HCT116 (cell line): ENCODE data around the gene CCBE1. TPM values are rescaled to one million over a fixed set of nuclear protein-coding genes. Genes with fewer than 3 reads are reported as not detected.

ENCODE experiments used
- ATAC-seq: fragments of 200-7000 bp; cut with Tn5 transposase; 2 replicates; pipeline ENCODE4 v1.9.1; 2020; ENCODE audit warnings: mild to moderate bottlenecking, moderate library complexity
- BruUV-seq: library from RNA; stranded (reverse); fragments of 400-500 nt; replicated peaks from 2 replicates; lab custom pipeline; 2021; lab: Mats Ljungman, UMichigan
- CTCF ChIA-PET: fragments of 300-600 bp; sonication (Branson Sonifier 250); formaldehyde crosslinking; loops from one replicate; lab custom pipeline; 2021; ENCODE audit warnings: antibody characterized with exemption; lab: Charles Lee
- POLR2A ChIA-PET: fragments of 300-600, 350-600 bp; sonication (Branson Sonifier 250); formaldehyde crosslinking; loops from one replicate; lab custom pipeline; 2021; ENCODE audit warnings: antibody characterized with exemption; lab: Charles Lee
- RAD21 ChIA-PET, 2 experiments: fragments of 300-600 bp; sonication (Branson Sonifier 250); formaldehyde crosslinking; loops; one replicate each; lab custom pipeline; 2023; ENCODE audit warnings: low total read pairs in 2 of 2; ENCODE audit not compliant: uncharacterized antibody in 2 of 2, unreplicated experiment in 2 of 2, low non-redundant PET in 1 of 2; lab: Charles Lee
- DNase-seq: peaks from one replicate; pipeline ENCODE4 v3.0.0-alpha.2; 2010; ENCODE audit warnings: low read depth, low spot score
- H2AFZ ChIP-seq: fragments of 200-600 bp; shearing (Covaris generic), sonication (generic); 2 replicates; pipeline ENCODE4 v1.6.1; 2017; ENCODE audit warnings: low read depth, mixed run types, mixed read lengths, antibody characterized with exemption, low read length; ENCODE audit not compliant: poor library complexity, severe bottlenecking
- H3K27ac ChIP-seq: 2 replicates; pipeline ENCODE4 v1.5.1; 2012; ENCODE audit warnings: low read depth, low read length
- H3K27me3 ChIP-seq: fragments of 200-600 bp; sonication (generic); 2 replicates; pipeline ENCODE4 v1.6.1; 2016; ENCODE audit warnings: mixed run types, low read length, mixed read lengths; ENCODE audit not compliant: insufficient read depth
- H3K36me3 ChIP-seq, 2 experiments: fragments of 200-500 bp in 1 of 2; fragments of 200-600 bp in 1 of 2; sonication (Bioruptor generic) in 1 of 2; sonication (generic) in 1 of 2; 2 replicates each; pipeline versions ENCODE4 v1.5.1 to v1.6.1; 2014 to 2016; ENCODE audit warnings: low read length in 2 of 2, inconsistent platforms in 1 of 2, mixed read lengths in 1 of 2, mixed run types in 1 of 2; ENCODE audit not compliant: insufficient read depth in 2 of 2, control insufficient read depth in 1 of 2
- H3K4me1 ChIP-seq, 2 experiments: fragments of 200-600 bp in 1 of 2; sonication (generic) in 1 of 2; 2 replicates each; pipeline versions ENCODE4 v1.5.1 to v1.6.1; 2012 to 2017; ENCODE audit warnings: low read length in 2 of 2, inconsistent platforms in 1 of 2, mild to moderate bottlenecking in 1 of 2, mixed read lengths in 1 of 2, mixed run types in 1 of 2, moderate library complexity in 1 of 2; ENCODE audit not compliant: insufficient read depth in 2 of 2, control insufficient read depth in 1 of 2
- H3K4me2 ChIP-seq: fragments of 200-600 bp; sonication (generic); 2 replicates; pipeline ENCODE4 v1.6.1; 2017; ENCODE audit warnings: mixed run types, low read length, mixed read lengths
- H3K4me3 ChIP-seq, 2 experiments: fragments of 200-600 bp in 1 of 2; sonication (generic) in 1 of 2; replicated peaks in 1 of 2; 2 replicates each; pipeline ENCODE4 v1.5.1; 2011 to 2016; ENCODE audit warnings: low read length in 2 of 2, control low read depth in 1 of 2, low read depth in 1 of 2, mild to moderate bottlenecking in 1 of 2, mixed read lengths in 1 of 2, mixed run types in 1 of 2
- H3K79me2 ChIP-seq: fragments of 200-600 bp; sonication (generic); 2 replicates; pipeline ENCODE4 v1.6.1; 2017; ENCODE audit warnings: mild to moderate bottlenecking, mixed run types, low read length, moderate library complexity, mixed read lengths; ENCODE audit not compliant: insufficient read depth
- H3K9ac ChIP-seq: fragments of 200-600 bp; sonication (generic); 2 replicates; pipeline ENCODE4 v1.6.1; 2016; ENCODE audit warnings: low read length, mixed read lengths
- H3K9me2 ChIP-seq: fragments of 200-600 bp; sonication (generic), shearing (Covaris generic); 2 replicates; pipeline ENCODE4 v1.6.1; 2017; ENCODE audit warnings: mixed run types, mild to moderate bottlenecking, moderate library complexity; ENCODE audit not compliant: insufficient read depth
- H3K9me3 ChIP-seq, 2 experiments: fragments of 200-500 bp in 1 of 2; fragments of 200-600 bp in 1 of 2; sonication (Bioruptor generic) in 1 of 2; sonication (generic) in 1 of 2; 2 replicates each; pipeline ENCODE4 v1.6.1; 2014 to 2017; ENCODE audit warnings: low read length in 2 of 2, mixed read lengths in 2 of 2, inconsistent platforms in 1 of 2, low read depth in 1 of 2, mild to moderate bottlenecking in 1 of 2, mixed run types in 1 of 2, moderate library complexity in 1 of 2; ENCODE audit not compliant: control insufficient read depth in 1 of 2, insufficient read depth in 1 of 2
- H4K20me1 ChIP-seq: fragments of 200-600 bp; sonication (generic), shearing (Covaris generic); 2 replicates; pipeline ENCODE4 v1.6.1; 2017; ENCODE audit warnings: mixed run types, mild to moderate bottlenecking, moderate library complexity; ENCODE audit not compliant: insufficient read depth
- CEBPB ChIP-seq: IDR thresholded peaks from 2 replicates; pipeline ENCODE4 v1.6.1; 2012; ENCODE audit warnings: low read depth
- EZH2 ChIP-seq: fragments of 200-600 bp; sonication (generic); IDR thresholded peaks from 2 replicates; pipeline ENCODE4 v1.6.1; 2017; ENCODE audit warnings: antibody characterized with exemption, mixed run types
- POLR2AphosphoS5 ChIP-seq: IDR thresholded peaks from 2 replicates; pipeline ENCODE4 v1.6.1; 2011; ENCODE audit warnings: mild to moderate bottlenecking, low read depth, low read length, moderate library complexity
- REST ChIP-seq: IDR thresholded peaks from 2 replicates; pipeline ENCODE4 v1.6.1; 2012; ENCODE audit warnings: low read depth
- SIN3A ChIP-seq: IDR thresholded peaks from 2 replicates; pipeline ENCODE4 v1.6.1; 2012; ENCODE audit warnings: low read depth
- YY1 ChIP-seq: IDR thresholded peaks from 2 replicates; pipeline ENCODE4 v1.6.1; 2011; ENCODE audit warnings: low read length, low read depth, moderate library complexity, mild to moderate bottlenecking; ENCODE audit not compliant: insufficient replicate concordance; ENCODE audit errors: extremely low read depth
- ZFX ChIP-seq: fragments of 450-650 bp; IDR thresholded peaks from 2 replicates; pipeline ENCODE4 v1.6.1; 2017
- intact Hi-C: fragments of 100-400 bp; cut with micrococcal nuclease; formaldehyde crosslinking; loops from 2 replicates; pipeline ENCODE4 v1.10.0; 2022
- total RNA-seq: library from RNA; stranded (reverse); gene quantifications from one replicate; pipeline ENCODE4 v1.2.1, GENCODE V29; 2021; ENCODE audit not compliant: unreplicated experiment

CCBE1 gene
- total RNA-seq, 1 experiment from 2014 or later = 0.84 TPM

- Histone ChIP-seq H3K4me2 (no peak overlapping the region), H3K36me3 (no peaks in the 10 kb centered on the region), H3K79me2 (no peaks in the 10 kb centered on the region), H3K9me2 (no peaks in the 10 kb centered on the region), H4K20me1 (no peaks in the 10 kb centered on the region), H3K27me3 (peaks cover 10% of the 10 kb centered on the region), H3K9ac (no peak overlapping the region), H2AFZ (no peak overlapping the region), H3K4me1 (no peaks in the 10 kb centered on the region), H3K4me3 (no peak overlapping the region), H3K9me3 (no peaks in the 10 kb centered on the region), H3K27ac (no peak overlapping the region)
- BruUV-seq = no TSS peak
- DNase-seq (no peak), ATAC-seq (no peak)
- RAD21 ChIA-PET = no interaction called here
- CTCF ChIA-PET = no interaction called here
- intact Hi-C loops = no loop called here
- no peak for TF ChIP-seq REST
- TF ChIP-seq SIN3A = no peak
- POLR2A ChIA-PET = no interaction called here
These were observed 25.7 kb downstream of the CCBE1 start for GRCh38 chr18:59671551-59671950.

GRCh38 chr18:59669872-59670657, 27.2 kb downstream of the CCBE1 start:
- Histone ChIP-seq H3K36me3 (no peaks in the 10 kb centered on the region), H3K4me3 (no peak overlapping the region), H3K27ac (no peak overlapping the region), H3K9me3 (no peaks in the 10 kb centered on the region)
- intact Hi-C loops = no loop called here
- RAD21 ChIA-PET = no interaction called here
- no peak for ATAC-seq
- TF ChIP-seq EZH2 = no peak
- TF ChIP-seq CEBPB = no peak
- TF ChIP-seq SIN3A = no peak
- no peak for TF ChIP-seq POLR2AphosphoS5
- TF ChIP-seq YY1 = no peak
- no peak for TF ChIP-seq REST
- no peak for TF ChIP-seq ZFX
- TF ChIP-seq, all 23 proteins: peak for 0
- no peak overlapping the region for H2AFZ ChIP-seq
- H3K79me2 ChIP-seq = no peaks in the 10 kb centered on the region
- no peaks in the 10 kb centered on the region for H4K20me1 ChIP-seq
- no peaks in the 10 kb centered on the region for H3K4me1 ChIP-seq
- H3K4me2 ChIP-seq = no peak overlapping the region
- CTCF ChIA-PET = interaction anchor here (1.8 kb wide), 1 partner anchor 27 kb away, joined by 5 read pairs; the partner anchor contains the start of gene CCBE1
- BruUV-seq = no TSS peak
- H3K9ac ChIP-seq = no peak overlapping the region
- H3K27me3 ChIP-seq = no peaks in the 10 kb centered on the region
- DNase-seq = no peak
- POLR2A ChIA-PET = no interaction called here
- no peaks in the 10 kb centered on the region for H3K9me2 ChIP-seq
